ENCODE results near the gene USP34. TPM values are rescaled to one million over a fixed set of nuclear protein-coding genes. Genes with fewer than 3 reads are reported as not detected.

Gene USP34
- total RNA-seq, 2 donors from 2014 or later = 105 to 120 TPM

DNA sequence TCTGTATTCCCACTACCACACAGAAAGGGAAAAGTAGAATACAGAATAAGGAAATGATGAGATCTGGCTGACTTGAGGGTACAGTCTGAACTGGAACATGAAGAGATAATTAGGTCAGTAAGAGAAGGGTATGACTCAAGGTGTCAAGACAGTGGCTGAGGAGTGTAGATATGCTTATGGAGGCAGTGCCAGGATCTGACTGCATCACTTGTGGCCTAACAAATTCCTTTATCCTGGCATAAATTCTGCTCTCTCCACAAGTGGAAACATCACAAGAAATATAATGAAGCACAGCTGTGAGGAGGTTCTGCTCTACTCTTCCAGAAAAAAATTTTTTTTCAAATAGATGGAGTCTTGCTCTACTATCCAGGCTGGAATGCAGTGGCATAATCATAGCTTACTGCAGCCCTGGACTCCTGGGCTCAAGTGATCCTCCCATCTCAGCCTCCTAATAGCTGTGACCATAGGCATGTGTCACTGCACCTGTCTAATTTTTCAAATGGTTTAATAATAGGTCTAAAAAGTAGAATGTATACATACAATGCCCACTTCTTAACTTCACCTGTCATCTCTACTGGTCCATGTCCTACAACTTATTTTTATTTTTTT is 223.6 kb downstream of the USP34 start:
- no peak for DNase-seq
- no peak overlapping the region for H3K4me3 Mint-ChIP-seq
- H3K4me3 ChIP-seq (ENCODE audit: low read length) = no peak overlapping the region
- no peaks in the 10 kb centered on the region for H3K27me3 ChIP-seq (ENCODE audit: control insufficient read depth, insufficient read depth, low read length, poor library complexity, severe bottlenecking)
- H3K36me3 ChIP-seq (ENCODE audit: control insufficient read depth, insufficient read depth, low read length) = peaks cover 73% of the 10 kb centered on the region
- peaks cover 52% of the 10 kb centered on the region for H3K36me3 Mint-ChIP-seq (ENCODE audit: low read depth)
- no peak overlapping the region for H3K27ac Mint-ChIP-seq
- no peaks in the 10 kb centered on the region for H3K9me3 ChIP-seq (ENCODE audit: control insufficient read depth, low read length)
- no peak overlapping the region for H3K27ac ChIP-seq (ENCODE audit: low read depth, low read length)
- H3K9ac ChIP-seq (ENCODE audit: extremely low read depth, low read length, poor library complexity, severe bottlenecking) = no peak overlapping the region
- TF ChIP-seq, protein P1, sequence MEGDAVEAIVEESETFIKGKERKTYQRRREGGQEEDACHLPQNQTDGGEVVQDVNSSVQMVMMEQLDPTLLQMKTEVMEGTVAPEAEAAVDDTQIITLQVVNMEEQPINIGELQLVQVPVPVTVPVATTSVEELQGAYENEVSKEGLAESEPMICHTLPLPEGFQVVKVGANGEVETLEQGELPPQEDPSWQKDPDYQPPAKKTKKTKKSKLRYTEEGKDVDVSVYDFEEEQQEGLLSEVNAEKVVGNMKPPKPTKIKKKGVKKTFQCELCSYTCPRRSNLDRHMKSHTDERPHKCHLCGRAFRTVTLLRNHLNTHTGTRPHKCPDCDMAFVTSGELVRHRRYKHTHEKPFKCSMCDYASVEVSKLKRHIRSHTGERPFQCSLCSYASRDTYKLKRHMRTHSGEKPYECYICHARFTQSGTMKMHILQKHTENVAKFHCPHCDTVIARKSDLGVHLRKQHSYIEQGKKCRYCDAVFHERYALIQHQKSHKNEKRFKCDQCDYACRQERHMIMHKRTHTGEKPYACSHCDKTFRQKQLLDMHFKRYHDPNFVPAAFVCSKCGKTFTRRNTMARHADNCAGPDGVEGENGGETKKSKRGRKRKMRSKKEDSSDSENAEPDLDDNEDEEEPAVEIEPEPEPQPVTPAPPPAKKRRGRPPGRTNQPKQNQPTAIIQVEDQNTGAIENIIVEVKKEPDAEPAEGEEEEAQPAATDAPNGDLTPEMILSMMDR (conservative IDR thresholded peaks at IDR 0.05) = no peak
- H3K4me1 ChIP-seq (ENCODE audit: control insufficient read depth, insufficient read depth, low read length) = no peaks in the 10 kb centered on the region
- H3K27me3 Mint-ChIP-seq (ENCODE audit: insufficient read depth) = no peaks in the 10 kb centered on the region
- H3K4me1 Mint-ChIP-seq = peaks cover 2% of the 10 kb centered on the region
- H3K9me3 Mint-ChIP-seq = no peaks in the 10 kb centered on the region

- Histone ChIP-seq H3K4me3 (ENCODE audit: low read length) (no peak overlapping the region), H3K27ac (ENCODE audit: low read depth, low read length) (no peak overlapping the region), H3K9me3 (ENCODE audit: control insufficient read depth, low read length) (no peaks in the 10 kb centered on the region), H3K9ac (ENCODE audit: extremely low read depth, low read length, poor library complexity, severe bottlenecking) (no peak overlapping the region), H3K36me3 (ENCODE audit: control insufficient read depth, insufficient read depth, low read length) (peaks cover 77% of the 10 kb centered on the region), H3K27me3 (ENCODE audit: control insufficient read depth, insufficient read depth, low read length, poor library complexity, severe bottlenecking) (no peaks in the 10 kb centered on the region), H3K4me1 (ENCODE audit: control insufficient read depth, insufficient read depth, low read length) (no peaks in the 10 kb centered on the region)
- H3K9me3 Mint-ChIP-seq = no peaks in the 10 kb centered on the region
- 93% methylated on average over 1 of the region's 1 CpG; no CpG with 5 or more reads in 1 of the 2 experiments for WGBS, 2 experiments (ENCODE audit: insufficient coverage in 1 of 2, insufficient read length in 1 of 2)
- H3K27me3 Mint-ChIP-seq (ENCODE audit: insufficient read depth) = no peaks in the 10 kb centered on the region
- peaks cover 56% of the 10 kb centered on the region for H3K36me3 Mint-ChIP-seq (ENCODE audit: low read depth)
- H3K27ac Mint-ChIP-seq = peak overlapping the region; percentile 45
- no peaks in the 10 kb centered on the region for H3K4me1 Mint-ChIP-seq
- H3K4me3 Mint-ChIP-seq = no peak overlapping the region
- TF ChIP-seq, protein P1 (conservative IDR thresholded peaks at IDR 0.05) = no peak
- DNase-seq = no peak
Observed at GRCh38 chr2:61244694-61245093, 226.2 kb downstream of the USP34 start.

DNA sequence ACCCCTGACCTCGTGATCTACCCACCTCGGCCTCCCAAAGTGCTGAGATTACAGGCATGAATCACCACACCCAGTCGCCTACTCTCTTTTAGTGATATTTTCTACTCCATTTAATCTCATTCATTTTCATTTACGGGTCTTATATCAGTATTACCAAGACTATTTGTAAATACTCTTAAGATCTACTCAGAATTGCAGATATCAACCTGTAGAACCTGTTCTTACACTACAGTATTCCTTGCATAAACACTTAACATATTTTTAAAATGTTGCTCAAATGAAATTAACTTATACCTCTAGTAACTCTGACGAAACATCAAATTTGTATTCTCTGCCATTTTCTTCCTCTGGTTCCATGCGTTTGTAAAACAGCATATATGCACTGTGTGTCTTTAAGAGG is 229.6 kb downstream of the USP34 start:
- no peak overlapping the region for H3K27ac Mint-ChIP-seq
- no peaks in the 10 kb centered on the region for H3K9me3 Mint-ChIP-seq
- H3K36me3 Mint-ChIP-seq (ENCODE audit: low read depth) = peaks cover 50% of the 10 kb centered on the region

More for the DNA sequence above, 229.6 kb downstream of the USP34 start:
- Histone ChIP-seq H3K27ac (ENCODE audit: low read depth, low read length) (no peak overlapping the region), H3K27me3 (ENCODE audit: control insufficient read depth, insufficient read depth, low read length, poor library complexity, severe bottlenecking) (no peaks in the 10 kb centered on the region), H3K4me3 (ENCODE audit: low read length) (no peak overlapping the region), H3K36me3 (ENCODE audit: control insufficient read depth, insufficient read depth, low read length) (peaks cover 75% of the 10 kb centered on the region), H3K9me3 (ENCODE audit: control insufficient read depth, low read length) (no peaks in the 10 kb centered on the region), H3K4me1 (ENCODE audit: control insufficient read depth, insufficient read depth, low read length) (no peaks in the 10 kb centered on the region), H3K9ac (ENCODE audit: extremely low read depth, low read length, poor library complexity, severe bottlenecking) (no peak overlapping the region)
- TF ChIP-seq, protein P1 (conservative IDR thresholded peaks at IDR 0.05) = no peak
- WGBS, 2 experiments (ENCODE audit: insufficient coverage in 1 of 2, insufficient read length in 1 of 2) = 95 to 97% methylated on average over 5 to 6 of the region's 6 CpGs
- DNase-seq = no peak
- Mint-ChIP-seq H3K27me3 (ENCODE audit: insufficient read depth) (no peaks in the 10 kb centered on the region), H3K4me1 (no peaks in the 10 kb centered on the region), H3K4me3 (no peak overlapping the region)

Measured in endodermal cell (in vitro differentiated cells).